Measurements from ENCODE around the gene ROR1.

The ROR1 gene

DNA sequence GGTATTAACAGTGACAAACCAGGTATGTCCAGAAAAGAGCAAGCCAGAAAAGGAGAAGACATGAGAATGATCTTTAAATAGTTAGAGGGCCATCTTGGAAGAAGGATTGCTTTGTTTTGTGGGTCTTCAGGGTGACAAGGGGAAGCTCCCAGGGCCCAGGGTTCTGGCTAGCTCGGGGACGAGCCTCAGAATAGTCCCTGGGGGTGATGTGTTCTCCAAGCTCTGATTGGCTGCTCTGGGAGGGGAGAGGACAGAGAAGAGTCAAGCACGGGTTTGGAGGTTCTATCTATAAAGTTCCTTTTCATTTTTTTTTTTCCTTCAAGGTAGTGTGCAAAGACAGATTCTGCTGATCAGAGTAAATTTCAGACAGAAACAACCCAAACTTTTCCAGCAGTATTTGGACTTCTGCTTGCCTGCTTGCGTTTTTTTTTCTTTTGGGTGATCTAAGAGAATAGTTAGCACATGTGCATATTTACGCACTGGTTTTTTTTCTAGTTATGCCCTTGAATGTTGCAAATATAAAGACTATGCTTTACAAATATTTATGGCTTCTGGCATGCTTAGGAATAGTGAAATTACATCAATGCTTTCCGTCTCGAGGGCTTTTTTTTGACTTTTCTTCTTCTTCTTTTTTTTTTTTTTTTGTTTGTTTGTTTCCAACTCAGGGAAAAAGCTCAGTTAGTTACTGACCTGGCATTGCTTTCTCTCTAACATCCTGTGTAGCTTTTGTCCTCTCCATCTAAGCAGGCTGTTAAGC lies 59.7 kb downstream of the ROR1 start:
- H3K9me3 Mint-ChIP-seq: no peaks in the 10 kb centered on the region
- DNase-seq: no peak
- H3K27ac Mint-ChIP-seq: no peak overlapping the region
- H3K4me3 Mint-ChIP-seq: no peak overlapping the region
- H3K27me3 Mint-ChIP-seq: peaks cover 4% of the 10 kb centered on the region
- no peaks in the 10 kb centered on the region for H3K36me3 Mint-ChIP-seq (ENCODE audit: low read depth)
- H3K4me1 Mint-ChIP-seq (ENCODE audit: low read depth): no peaks in the 10 kb centered on the region

DNA sequence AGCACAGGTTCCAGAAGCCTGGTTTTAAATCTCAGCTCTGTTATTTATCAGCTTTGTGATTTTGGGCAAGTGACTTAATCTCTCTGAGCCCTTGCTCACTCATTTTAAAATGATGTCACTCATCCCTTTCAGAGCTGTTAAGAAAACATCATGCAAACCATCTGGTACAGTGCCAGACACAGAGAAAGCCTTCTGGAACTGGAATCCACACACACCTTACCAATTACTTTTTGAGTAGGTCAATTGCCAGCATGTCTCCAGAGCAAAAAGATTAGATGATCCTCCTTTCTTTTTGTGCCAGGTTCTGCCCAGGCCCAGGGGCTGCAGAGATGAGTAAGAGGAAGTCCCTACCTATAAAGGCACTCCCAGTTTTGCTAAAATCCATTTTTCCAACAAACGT lies 61.3 kb downstream of the ROR1 start:
- H3K4me1 Mint-ChIP-seq (ENCODE audit: low read depth): no peaks in the 10 kb centered on the region
- no peak for DNase-seq
- no peaks in the 10 kb centered on the region for H3K9me3 Mint-ChIP-seq
- H3K27me3 Mint-ChIP-seq: no peaks in the 10 kb centered on the region
- no peak overlapping the region for H3K27ac Mint-ChIP-seq
- no peaks in the 10 kb centered on the region for H3K36me3 Mint-ChIP-seq (ENCODE audit: low read depth)
- H3K4me3 Mint-ChIP-seq: no peak overlapping the region

DNA sequence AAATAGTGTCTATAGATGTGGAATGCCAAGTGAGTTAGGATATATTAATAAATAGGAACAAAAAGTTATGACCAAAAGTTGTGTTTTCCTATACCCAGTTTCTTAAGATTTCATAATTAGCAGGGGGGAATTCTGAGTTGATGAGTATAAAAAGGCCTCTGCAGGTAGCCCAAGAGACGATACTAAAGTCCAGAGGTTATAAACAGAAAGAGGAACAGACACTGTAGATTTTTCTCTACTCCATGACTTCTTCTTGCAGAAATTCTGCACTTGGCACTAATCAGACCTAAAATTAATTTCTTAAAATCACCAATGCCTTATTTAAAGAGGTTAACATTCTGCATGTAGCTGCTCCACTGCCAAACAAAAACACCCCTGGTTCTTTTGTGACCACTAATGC lies 62.6 kb downstream of the ROR1 start:
- H3K27me3 Mint-ChIP-seq: no peaks in the 10 kb centered on the region
- H3K4me3 Mint-ChIP-seq: no peak overlapping the region
- DNase-seq: no peak
- H3K36me3 Mint-ChIP-seq (ENCODE audit: low read depth): no peaks in the 10 kb centered on the region
- H3K9me3 Mint-ChIP-seq: no peaks in the 10 kb centered on the region
- H3K4me1 Mint-ChIP-seq (ENCODE audit: low read depth): no peaks in the 10 kb centered on the region
- no peak overlapping the region for H3K27ac Mint-ChIP-seq

DNA sequence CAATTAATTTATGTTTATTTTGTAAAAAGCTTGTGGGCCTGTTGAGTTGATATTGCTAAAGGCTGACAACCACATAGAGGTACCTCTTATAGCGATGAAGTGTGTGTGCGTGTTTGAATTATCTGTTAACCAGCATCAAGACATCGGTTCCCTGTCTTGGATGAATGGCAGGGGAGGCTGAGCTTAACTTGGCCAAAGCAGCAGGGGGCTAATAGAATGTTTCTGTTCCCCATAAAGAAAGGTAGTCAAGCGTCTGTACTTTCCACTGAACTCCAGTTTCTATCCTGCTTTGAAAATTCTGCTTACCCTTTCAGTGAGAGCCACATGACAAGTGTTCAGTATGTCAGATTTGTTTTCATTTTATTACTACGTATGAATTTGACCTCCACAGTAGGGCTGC lies 63.0 kb downstream of the ROR1 start:
- Mint-ChIP-seq H3K4me1 (ENCODE audit: low read depth) (no peaks in the 10 kb centered on the region), H3K36me3 (ENCODE audit: low read depth) (no peaks in the 10 kb centered on the region), H3K27ac (no peak overlapping the region)

DNA sequence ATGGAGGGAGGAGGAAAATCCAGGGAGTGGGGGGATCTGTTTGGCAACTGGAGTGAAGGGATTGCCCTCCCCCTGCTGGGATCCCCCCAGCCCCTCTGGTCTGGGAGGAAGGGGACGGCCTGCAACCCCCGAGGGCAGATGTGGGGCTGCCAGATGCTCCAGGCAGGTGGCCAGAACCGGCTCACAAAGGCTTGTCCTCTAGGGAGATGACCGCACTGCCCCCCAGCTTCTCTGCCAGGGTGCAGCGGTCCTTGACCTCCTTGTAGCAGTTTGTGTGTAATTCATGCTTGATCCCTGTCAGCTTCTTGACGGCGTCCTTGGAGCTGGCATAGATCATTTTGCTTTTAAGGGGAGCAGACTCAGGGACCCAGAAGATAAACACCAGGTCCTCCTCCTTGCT lies 69.2 kb downstream of the ROR1 start:
- no peaks in the 10 kb centered on the region for H3K9me3 Mint-ChIP-seq
- no peak overlapping the region for H3K4me3 Mint-ChIP-seq
- peaks cover 19% of the 10 kb centered on the region for H3K27me3 Mint-ChIP-seq
- no peak overlapping the region for H3K27ac Mint-ChIP-seq
- H3K36me3 Mint-ChIP-seq (ENCODE audit: low read depth): no peaks in the 10 kb centered on the region
- DNase-seq: no peak
- no peaks in the 10 kb centered on the region for H3K4me1 Mint-ChIP-seq (ENCODE audit: low read depth)

More for the DNA sequence above, 63.0 kb downstream of the ROR1 start:
- Mint-ChIP-seq H3K27me3 (peaks cover 2% of the 10 kb centered on the region), H3K4me3 (no peak overlapping the region), H3K9me3 (no peaks in the 10 kb centered on the region)
- no peak for DNase-seq

DNA sequence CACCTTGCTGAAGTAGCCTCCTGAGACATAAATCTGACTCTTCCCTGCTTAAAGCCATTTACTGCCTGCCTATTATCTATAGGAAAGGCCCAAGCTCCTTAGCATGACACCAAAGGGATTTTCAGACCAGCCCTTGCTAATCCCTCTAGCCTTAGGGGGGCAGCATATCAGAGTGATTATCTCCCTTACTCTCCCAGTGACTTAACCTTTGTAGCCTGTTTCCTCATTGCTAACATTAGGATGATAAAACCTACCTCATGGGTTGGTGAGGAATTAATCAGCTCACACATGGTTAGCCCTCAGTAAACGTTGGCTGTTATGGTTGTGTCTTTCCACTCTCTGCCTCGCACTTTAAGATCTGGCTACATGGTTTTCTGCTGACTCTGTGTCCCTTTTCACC lies 70.1 kb downstream of the ROR1 start:
- no peaks in the 10 kb centered on the region for H3K36me3 Mint-ChIP-seq (ENCODE audit: low read depth)
- no peak for DNase-seq
- H3K27me3 Mint-ChIP-seq: peaks cover 19% of the 10 kb centered on the region
- H3K4me1 Mint-ChIP-seq (ENCODE audit: low read depth): no peaks in the 10 kb centered on the region
- no peak overlapping the region for H3K27ac Mint-ChIP-seq
- H3K9me3 Mint-ChIP-seq: no peaks in the 10 kb centered on the region
- H3K4me3 Mint-ChIP-seq: no peak overlapping the region

DNA sequence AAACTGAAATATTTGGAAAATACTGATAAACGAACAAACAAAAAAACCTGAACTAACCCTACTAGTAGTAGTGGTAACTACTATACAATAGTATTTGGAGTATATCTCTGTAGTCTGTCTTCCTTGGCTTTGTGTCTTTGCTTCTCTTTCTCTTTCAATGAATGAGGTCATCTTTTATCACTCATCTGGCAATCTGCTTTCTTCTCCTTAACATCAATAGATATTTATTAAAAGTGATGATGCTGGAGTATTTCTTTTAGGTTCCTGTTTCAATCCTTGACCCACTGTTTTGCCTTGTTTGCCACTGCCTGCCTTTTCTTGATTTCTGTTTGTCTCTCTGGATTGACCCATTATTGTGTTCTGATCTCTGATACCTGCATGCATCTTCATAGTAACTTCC lies 71.5 kb downstream of the ROR1 start:
- Mint-ChIP-seq H3K9me3 (no peaks in the 10 kb centered on the region), H3K4me1 (ENCODE audit: low read depth) (no peaks in the 10 kb centered on the region), H3K36me3 (ENCODE audit: low read depth) (no peaks in the 10 kb centered on the region), H3K27me3 (peaks cover 19% of the 10 kb centered on the region), H3K27ac (no peak overlapping the region), H3K4me3 (no peak overlapping the region)
- DNase-seq: no peak

DNA sequence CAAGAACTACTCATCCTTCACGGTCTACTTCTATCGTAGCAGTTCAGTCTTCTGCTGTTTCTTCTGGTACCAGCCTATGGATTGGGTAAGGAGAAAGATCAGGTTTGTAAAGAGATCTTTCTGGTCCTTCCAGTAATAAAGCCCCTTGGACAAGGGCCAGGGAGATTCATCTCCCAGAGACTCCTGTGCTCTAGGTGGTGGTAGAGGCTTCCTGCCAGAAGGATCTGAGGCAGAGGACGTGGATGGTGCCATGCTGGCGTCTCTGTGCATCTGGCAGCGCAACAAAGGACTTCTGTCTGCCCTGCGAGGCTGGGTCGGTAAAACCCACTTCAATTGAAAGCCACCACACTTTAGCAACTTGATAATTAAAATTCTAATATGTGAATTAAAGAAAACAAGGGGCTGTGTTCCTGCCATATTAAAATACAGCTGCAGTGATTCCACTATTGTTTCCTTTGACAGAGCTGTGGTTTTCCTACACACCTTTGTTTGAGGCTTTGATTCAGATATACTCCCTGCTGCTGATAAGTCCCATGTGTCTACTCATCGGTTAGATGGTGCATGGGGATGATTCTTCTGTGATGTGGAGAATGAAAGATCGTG lies 73.6 kb downstream of the ROR1 start:
- H3K27ac Mint-ChIP-seq: no peak overlapping the region
- H3K4me3 Mint-ChIP-seq: no peak overlapping the region
- H3K9me3 Mint-ChIP-seq: no peaks in the 10 kb centered on the region

DNA sequence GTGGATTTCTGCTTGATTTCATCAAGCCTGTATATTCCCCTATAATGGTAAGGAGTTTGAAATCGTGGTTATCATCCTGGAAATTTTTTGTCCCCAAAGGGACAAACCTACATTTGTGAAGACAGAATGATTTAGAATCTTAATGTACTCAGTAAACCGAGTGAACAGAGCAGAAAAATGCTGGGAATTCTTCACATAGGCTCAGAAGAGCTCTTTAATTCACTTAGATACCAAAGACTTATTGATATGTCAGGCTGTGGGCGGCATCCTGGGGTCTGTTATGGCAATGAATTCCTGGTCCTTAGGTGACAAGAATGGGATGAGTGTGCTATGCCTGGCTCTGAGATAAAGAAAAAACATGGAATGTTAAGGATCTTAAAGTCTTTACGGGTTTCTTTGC lies 74.9 kb downstream of the ROR1 start:
- DNase-seq: no peak
- Mint-ChIP-seq H3K36me3 (ENCODE audit: low read depth) (no peaks in the 10 kb centered on the region), H3K27ac (no peak overlapping the region), H3K4me3 (no peak overlapping the region), H3K9me3 (no peaks in the 10 kb centered on the region), H3K4me1 (ENCODE audit: low read depth) (no peaks in the 10 kb centered on the region), H3K27me3 (peaks cover 10% of the 10 kb centered on the region)

More for the DNA sequence above, 73.6 kb downstream of the ROR1 start:
- Mint-ChIP-seq H3K4me1 (ENCODE audit: low read depth) (no peaks in the 10 kb centered on the region), H3K27me3 (peaks cover 14% of the 10 kb centered on the region), H3K36me3 (ENCODE audit: low read depth) (no peaks in the 10 kb centered on the region)
- DNase-seq: no peak

DNA sequence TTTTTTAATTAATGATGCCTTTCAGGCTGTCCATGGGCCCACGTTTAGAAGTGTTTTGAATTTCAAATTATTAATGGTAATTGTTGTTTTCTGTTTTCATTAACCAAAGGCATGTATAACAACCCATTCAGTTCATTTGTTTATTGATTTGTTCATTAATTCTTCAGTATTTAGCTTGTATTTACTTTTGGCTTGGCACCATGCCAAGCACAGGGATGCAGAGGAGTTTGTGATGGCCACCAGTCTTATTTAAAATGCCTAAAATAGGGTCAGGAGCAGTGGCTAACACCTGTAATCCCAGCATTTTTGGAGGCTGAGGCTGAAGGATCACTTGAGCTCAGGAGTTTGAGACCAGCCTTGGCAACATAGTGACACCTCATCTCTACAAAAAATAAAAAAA lies 75.3 kb downstream of the ROR1 start:
- Mint-ChIP-seq H3K4me3 (no peak overlapping the region), H3K27ac (no peak overlapping the region), H3K9me3 (no peaks in the 10 kb centered on the region), H3K27me3 (peaks cover 10% of the 10 kb centered on the region), H3K4me1 (ENCODE audit: low read depth) (no peaks in the 10 kb centered on the region), H3K36me3 (ENCODE audit: low read depth) (no peaks in the 10 kb centered on the region)
- DNase-seq: no peak

DNA sequence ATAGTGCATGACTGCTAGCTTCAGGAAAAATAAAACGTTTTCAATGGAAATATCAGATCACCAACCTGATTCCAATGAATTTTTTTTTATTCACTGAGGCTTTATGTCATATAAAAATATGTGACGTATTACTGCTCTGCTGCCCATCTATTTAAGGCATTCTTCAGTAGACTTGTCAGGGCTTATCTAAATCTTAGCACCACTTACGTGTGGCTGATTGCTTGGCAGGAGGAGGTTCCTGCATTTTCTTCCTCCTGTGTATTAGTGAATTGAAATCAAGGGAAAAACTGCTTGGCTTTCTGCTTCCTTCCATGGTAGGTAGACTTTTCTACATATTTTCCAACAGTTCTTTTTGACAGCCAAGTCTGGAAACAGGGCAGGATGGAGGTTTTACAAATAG lies 80.3 kb downstream of the ROR1 start:
- Mint-ChIP-seq H3K4me3 (no peak overlapping the region), H3K36me3 (ENCODE audit: low read depth) (no peaks in the 10 kb centered on the region), H3K9me3 (peaks cover 16% of the 10 kb centered on the region), H3K27me3 (peaks cover 4% of the 10 kb centered on the region), H3K4me1 (ENCODE audit: low read depth) (no peaks in the 10 kb centered on the region), H3K27ac (no peak overlapping the region)
- no peak for DNase-seq

DNA sequence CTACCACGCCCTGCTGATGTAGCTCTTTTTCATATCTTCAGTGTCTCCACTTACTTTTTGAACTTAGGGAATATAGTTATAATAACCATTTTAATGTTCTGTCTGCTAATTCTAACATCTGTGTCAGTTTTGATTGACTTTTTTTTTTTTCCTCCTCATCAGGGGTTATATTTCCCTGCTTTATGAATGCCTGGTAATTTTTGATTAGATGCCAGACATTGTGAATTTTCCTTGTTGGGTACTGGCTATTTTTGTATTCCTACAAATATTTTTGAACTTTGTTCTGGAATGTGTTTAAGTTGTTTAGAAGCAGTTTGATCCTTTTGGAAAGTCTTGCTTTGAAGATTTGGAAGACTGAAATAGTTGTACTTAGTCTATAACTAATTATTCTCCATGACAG lies 82.1 kb downstream of the ROR1 start:
- peaks cover 16% of the 10 kb centered on the region for H3K9me3 Mint-ChIP-seq
- DNase-seq: no peak
- peaks cover 10% of the 10 kb centered on the region for H3K27me3 Mint-ChIP-seq
- no peak overlapping the region for H3K27ac Mint-ChIP-seq
- H3K36me3 Mint-ChIP-seq (ENCODE audit: low read depth): no peaks in the 10 kb centered on the region
- H3K4me3 Mint-ChIP-seq: no peak overlapping the region
- H3K4me1 Mint-ChIP-seq (ENCODE audit: low read depth): no peaks in the 10 kb centered on the region

DNA sequence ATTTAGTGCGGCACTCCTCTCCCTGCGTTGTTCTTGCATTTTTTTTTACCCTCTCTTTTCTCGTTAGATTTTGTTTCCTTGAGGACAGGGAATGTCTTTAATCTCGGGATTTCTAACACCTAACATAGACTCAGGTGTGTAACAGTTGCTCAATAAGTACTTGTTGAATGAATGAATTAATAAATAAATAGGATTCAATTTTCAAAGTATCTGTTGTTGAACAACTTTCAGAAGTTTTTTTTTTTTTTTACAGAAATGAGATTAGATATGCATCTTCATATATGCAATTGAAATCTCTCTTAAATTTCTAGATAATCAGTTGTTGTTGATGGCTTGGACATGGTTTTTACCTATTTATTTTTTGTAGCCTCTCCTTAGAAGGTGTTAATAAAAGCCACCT lies 83.1 kb downstream of the ROR1 start:
- H3K9me3 Mint-ChIP-seq: peaks cover 16% of the 10 kb centered on the region
- peaks cover 10% of the 10 kb centered on the region for H3K27me3 Mint-ChIP-seq

DNA sequence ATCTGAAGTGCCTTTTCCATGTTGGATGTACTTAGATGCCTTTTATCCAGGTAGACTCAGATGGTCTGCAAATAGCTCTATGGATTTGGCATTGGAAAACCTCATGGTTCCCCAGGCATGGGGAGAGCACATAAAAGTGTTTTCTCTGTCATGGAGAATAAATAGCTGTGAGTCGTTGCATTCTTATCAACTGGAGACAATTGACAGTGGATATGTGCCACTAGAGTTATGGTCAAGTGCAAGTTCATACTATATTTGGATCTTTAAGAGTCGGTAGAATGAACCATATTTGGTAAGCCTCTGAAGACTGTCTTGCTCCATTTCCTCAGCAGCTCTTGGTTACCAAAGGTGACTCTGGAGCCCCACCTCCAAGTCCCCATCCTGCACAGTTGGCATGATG lies 83.7 kb downstream of the ROR1 start:
- DNase-seq: no peak
- Mint-ChIP-seq H3K4me3 (no peak overlapping the region), H3K27me3 (peaks cover 6% of the 10 kb centered on the region), H3K27ac (no peak overlapping the region), H3K36me3 (ENCODE audit: low read depth) (no peaks in the 10 kb centered on the region), H3K4me1 (ENCODE audit: low read depth) (no peaks in the 10 kb centered on the region), H3K9me3 (peaks cover 16% of the 10 kb centered on the region)

More for the DNA sequence above, 83.1 kb downstream of the ROR1 start:
- Mint-ChIP-seq H3K36me3 (ENCODE audit: low read depth) (no peaks in the 10 kb centered on the region), H3K4me1 (ENCODE audit: low read depth) (no peaks in the 10 kb centered on the region), H3K4me3 (no peak overlapping the region), H3K27ac (no peak overlapping the region)
- DNase-seq: no peak

DNA sequence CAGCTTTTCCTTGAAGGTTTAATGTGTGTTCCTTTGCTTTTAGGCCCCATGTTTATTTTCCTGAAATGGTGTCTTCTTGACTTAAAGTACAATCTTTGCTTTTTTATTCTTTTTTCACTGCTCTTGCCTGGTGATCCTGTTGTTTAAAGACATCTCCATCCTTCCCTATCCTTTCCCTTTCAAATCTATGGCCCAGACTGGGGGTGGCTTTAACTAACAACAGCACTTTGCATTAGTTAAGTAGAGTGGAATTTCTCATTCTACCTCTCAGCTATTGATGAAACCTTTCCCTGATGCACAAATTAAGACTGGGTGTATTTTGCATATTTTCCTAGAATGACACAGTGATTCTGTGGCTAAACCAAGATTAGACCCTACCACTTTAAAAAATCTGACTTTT lies 84.3 kb downstream of the ROR1 start:
- DNase-seq: no peak
- H3K4me1 Mint-ChIP-seq (ENCODE audit: low read depth): no peaks in the 10 kb centered on the region
- no peaks in the 10 kb centered on the region for H3K36me3 Mint-ChIP-seq (ENCODE audit: low read depth)
- H3K4me3 Mint-ChIP-seq: no peak overlapping the region
- H3K9me3 Mint-ChIP-seq: peaks cover 16% of the 10 kb centered on the region
- H3K27me3 Mint-ChIP-seq: peaks cover 6% of the 10 kb centered on the region
- H3K27ac Mint-ChIP-seq: no peak overlapping the region

All from activated T-cell treated with anti-CD3 and anti-CD28 coated beads, Interleukin-2, amount 50 U/mL, for 24 hours (primary cell).